CD4-positive, alpha-beta T cell treated with Interleukin-15 for 1 hour (primary cell): ENCODE data around the gene INSIG1.
A peak's percentile ranks its signal among the peaks of the same experiment; 100 is the strongest.

Experiments
- DNase-seq: peaks from one replicate; pipeline ENCODE4 v3.0.0-alpha.2; 2020

The INSIG1 gene

DNA sequence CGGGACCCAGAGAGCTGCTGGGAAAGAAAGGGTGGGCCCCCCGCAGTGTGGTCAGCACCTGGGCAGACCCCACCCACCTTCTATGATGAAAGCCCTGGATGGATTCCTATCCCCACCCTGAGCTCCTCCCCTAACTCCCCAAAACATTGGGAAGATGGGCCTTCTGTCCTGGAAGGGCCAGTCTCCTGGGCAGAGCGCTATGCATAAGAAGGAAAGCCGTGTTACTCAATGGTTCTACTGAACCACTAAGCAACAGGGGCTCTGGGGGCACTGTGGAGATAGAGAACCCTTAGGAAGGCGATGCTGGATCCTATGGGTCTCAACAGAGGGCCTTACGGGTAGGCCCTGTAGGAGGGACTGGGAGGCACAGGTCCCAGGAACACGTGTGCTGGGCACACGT lies 30.7 kb upstream of the INSIG1 start:
- DNase-seq = no peak

DNA sequence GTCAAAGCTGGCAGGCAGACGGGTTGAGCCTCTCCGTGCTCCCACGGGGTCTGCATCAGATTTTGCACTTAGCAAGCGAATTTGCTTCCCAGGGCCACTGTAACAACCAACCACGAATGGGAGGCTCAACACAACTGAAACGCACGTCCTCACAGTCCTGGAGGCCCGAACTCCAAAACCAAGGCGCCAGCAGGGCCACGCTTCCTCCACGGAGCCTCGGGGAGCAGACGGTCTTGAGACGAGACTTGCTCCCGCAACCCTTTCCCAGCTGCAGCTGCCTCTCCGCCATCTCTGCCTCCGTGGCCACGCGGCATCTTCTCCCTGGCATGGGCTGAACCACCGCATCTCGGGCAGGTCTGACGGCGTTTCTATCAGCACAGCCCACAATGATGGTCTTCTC lies 30.2 kb upstream of the INSIG1 start:
- DNase-seq = no peak

DNA sequence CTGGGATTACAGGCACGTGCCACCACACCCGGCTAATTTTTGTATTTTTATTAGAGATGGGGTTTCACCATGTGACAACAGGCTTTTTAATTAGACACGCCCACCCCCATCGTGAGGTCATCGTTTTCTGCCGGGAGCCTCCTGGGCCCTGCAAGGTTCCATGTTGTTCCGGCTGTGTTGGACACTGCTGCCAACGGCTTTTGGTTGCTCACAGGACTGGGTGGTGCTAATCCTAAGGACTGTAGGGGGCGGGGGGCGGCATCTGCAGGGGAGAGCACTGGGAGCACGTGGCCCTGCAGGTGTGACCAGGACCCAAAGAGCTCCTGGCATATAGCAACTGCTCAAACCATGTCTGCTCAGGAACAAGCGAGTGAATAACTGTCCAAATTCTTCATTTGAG lies 29.5 kb upstream of the INSIG1 start:
- no peak for DNase-seq

DNA sequence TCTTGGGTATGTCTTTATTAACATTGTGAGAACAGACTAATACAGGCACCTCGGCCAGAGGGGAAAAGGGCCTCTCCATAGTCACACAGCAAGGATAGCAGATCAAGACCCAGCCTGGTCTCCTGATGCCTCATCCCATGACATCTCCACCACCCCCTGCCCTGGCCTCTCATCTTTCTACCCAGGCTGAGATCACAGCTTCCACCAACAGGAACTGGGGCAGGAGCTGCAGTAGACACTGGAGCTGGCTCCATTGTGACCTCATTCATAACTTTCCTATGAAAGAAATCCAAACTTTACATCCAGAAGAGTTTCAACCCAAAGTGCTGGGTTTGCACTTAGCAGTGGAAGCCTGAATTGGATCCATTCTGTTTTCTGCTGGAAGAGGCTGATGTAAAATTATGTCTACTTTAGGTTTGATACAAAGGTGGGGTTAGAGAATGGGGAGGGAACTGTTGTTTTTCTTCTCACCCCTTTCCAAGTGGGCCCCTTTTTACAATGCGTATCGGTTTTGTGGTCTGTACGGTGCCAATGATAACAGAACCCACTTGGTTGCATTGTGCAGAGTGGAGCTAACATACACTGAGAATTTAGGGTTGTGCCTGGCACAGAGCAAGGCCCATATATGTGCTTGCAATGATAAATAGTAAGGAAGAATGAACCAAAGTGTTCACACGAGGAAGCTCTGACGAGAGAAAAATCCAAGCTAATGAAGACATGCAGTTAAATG lies 28.6 kb upstream of the INSIG1 start:
- DNase-seq = no peak

DNA sequence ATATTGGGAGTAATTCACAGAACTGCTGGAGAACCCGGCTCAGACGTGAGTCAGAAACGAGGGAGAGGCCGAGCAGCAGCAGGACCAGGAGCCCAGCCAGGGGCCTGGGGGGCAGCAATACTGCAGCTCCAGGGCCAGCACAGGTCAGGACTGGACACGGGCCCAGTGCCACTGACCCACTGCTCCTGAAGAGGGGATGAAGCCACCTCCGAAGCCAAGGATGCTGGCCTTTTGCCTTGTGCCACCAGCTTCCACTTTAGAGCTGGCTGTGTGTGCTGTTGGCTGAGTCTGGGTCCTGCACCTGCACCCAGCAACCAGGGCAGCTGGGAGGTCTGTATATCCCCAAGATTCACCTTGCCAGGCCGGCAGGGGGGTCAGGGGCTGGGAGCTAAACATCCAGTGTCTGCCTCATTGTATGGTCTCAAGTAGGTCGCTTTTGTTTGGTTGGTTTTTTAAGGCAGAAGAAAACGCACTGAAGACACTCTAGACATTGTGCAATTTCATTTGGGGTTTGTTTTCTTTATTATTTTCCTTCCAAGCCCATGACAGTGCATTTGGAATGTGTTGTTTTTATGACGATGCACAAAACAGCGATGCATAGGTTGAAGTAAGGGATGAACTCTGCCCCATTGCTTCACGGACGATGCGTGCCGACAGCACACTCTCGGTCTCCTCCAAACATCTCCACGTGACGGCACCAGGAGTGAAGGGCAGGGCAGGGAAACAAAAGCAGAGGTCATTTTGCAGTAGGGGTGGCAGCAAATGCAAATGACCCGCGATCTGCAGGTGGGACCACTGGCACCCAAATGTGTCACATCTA lies 27.7 kb upstream of the INSIG1 start:
- no peak for DNase-seq

DNA sequence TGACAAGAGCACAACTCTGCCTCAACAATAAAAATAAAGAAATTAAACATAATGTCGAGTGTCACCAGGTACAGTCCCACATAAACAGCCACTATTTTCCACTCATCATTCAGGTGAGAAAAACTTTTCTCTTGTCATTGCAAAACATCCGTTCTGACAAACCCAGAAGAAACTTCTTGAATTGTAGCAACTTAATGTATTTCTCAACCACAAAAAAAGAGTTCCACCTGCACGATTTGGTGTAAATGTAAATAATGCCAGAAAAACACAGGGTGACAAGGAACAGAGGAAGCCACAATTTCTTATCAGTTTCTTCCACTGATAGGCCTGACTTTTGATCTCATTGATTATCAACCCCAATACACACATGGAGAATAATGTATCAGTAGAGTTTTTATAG lies 26.8 kb upstream of the INSIG1 start:
- DNase-seq = no peak

DNA sequence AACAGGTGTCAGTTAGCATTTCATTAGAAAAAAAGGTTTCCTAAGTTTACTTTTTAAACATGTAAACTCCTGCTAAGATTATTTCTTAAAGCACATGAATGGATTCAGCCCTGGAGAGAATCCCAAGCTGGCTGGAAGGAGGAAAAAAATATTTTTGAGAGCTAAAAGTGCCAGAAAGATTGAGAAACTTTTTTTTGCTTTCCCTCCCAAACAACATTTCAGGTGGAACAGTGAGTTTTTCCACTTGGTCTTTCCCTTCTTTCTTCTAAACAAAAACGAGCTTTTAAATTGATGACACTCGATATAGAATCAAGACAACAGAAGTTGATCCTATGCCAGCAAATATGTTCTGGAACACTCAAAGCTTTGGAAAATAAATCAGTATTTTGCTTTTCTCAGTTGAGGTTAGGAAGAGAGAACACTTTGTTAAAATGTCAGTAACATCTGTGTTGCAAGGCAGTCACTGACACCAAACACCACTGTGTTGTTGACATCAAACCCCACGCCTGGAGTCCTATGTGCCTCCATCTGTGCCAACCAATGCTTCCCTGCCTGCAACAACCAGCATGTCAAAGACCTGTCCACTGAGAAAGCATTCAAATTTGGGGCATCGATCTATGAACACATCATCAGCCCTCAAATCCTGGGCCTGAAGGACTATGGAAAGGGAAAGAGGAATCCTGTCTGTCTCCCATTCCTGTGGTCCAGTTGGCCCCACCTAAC lies 22.9 kb upstream of the INSIG1 start:
- no peak for DNase-seq

DNA sequence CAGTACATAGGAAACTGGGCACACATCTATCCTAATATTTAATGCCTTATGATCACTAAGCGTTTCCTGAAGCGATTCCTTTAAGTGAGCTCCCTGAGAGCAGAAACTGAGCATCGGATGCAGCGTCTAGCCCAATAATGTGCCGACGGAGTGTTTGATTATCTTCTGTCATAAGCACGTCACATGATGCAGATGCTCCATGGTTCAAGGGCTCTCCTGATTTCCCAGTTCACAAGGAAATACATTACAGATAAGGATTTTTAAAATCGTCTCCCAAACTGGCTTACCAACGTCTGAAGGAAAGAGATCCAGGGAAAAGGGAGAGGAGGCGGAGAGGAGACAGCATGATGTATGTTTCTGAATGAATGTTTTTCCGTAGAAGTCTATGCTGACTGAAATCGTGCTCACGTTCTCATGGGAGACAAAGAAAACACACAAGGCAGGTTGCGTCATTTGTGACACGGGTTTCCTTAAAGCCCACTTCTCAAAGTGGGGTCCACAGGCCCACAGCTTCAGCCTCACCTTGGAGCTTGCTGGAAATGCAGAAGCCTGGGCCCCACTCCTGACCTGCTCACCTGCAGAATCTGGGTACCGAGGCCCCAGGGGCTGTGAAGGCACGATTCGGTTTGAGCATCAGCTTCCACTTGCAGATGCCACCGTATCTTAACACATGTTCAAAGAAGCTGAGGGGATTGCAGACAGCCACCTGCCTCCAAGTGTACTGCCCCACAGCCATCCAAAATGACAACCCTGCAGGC lies 21.5 kb upstream of the INSIG1 start:
- DNase-seq = no peak

DNA sequence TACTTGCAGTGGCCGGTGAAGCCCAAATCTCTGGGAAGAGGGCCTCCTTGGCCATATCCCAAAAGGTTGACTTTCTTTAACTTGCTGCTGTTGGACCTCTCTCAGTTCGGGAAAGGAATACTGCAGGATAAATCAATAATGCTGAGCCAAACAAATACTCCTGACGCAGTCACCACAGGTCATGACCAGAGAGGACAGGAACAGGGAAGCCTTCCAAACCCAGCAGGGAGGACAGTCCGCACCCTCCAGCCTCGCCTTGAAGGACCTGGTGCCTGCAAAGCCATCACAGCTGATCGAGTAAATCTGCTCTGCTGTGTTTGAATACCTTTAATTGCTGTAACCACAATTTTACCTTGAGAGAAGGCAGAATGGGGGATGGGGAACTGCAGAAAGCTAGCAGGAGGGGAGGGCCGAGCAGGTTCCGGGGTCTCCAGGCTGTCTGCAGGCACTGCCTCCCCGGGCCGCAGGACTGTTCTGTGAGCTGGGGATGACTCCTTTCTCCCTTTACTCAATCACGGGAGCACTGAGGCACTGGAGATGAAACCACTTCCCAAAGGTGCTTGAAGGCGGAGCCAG lies 20.8 kb upstream of the INSIG1 start:
- DNase-seq = no peak

DNA sequence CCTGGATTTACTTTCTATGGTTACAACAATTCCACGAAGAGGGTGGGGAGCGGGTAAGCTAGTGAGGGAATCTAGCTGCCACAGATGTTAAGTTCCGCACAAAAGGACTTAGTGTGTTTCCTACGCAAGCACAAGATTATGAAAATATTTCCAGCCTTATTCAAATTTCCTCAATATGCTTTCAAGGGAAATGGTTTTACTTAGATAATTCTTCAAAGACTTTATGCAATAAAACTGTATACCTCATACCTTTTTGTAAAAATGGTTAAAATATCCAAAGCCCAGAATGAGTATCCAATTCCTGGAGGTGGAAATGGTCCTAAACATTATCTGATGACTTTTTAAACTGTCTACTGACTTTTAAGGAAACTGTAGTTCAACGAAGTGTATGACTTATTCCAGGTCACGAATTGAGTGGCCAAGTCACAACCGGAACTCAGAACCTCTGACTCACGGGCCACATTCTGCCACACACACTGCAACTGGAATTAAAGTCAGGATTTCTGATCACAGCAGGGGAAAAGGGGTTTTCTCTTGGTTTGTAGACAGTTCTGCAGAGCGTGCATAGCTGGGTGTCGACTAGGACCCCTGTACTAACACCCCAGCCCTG lies 20.2 kb upstream of the INSIG1 start:
- DNase-seq = no peak

DNA sequence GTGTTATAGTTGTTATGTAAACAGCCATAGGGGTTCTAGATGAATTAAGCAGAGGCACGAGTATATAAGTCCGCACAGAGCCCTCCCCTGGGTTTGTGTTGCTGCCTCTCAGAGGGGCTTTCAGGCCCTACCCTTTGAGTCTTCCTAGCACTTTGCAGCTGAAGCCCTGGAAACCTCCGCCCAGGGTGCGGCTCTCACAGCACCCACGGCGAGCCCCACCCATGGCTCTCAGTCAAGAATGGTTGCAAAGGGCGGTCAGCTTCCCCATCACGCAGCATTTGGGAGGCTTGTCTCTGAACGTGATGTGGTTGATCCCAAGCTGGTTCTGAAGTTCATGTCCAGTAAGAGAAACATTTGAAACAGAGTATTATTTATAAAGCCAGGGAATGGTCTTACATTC lies 18.8 kb upstream of the INSIG1 start:
- DNase-seq = no peak

DNA sequence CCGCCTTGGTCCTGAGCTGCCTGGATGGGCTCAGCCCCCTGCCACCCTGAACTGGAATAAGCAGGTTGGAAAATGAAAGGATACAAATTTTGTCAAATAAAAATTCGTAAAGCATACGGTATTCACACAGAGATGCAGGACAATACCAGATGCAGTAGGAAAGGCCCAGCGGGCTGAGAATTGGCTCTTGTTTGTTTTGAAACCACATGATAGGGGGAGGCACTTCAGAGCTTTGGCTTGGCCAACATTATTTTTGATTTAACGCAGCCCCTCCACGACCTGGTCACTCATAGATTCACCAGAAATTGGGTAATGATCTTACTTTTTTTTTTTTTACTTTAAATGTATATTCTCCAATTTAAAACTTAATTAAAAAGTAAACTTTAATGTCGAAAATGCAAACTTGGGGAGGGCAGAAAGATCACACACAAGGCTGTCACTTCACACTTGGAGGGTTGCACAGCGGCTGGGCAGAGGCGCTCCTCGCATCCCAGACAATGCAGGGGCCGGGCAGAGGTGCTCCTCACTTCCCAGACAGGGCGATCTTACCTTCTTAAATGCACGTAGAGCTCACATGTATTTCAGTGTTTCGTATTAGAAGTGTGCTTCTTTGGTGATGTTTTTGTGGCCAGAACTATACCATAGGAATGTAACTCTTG lies 17.8 kb upstream of the INSIG1 start:
- DNase-seq = no peak

DNA sequence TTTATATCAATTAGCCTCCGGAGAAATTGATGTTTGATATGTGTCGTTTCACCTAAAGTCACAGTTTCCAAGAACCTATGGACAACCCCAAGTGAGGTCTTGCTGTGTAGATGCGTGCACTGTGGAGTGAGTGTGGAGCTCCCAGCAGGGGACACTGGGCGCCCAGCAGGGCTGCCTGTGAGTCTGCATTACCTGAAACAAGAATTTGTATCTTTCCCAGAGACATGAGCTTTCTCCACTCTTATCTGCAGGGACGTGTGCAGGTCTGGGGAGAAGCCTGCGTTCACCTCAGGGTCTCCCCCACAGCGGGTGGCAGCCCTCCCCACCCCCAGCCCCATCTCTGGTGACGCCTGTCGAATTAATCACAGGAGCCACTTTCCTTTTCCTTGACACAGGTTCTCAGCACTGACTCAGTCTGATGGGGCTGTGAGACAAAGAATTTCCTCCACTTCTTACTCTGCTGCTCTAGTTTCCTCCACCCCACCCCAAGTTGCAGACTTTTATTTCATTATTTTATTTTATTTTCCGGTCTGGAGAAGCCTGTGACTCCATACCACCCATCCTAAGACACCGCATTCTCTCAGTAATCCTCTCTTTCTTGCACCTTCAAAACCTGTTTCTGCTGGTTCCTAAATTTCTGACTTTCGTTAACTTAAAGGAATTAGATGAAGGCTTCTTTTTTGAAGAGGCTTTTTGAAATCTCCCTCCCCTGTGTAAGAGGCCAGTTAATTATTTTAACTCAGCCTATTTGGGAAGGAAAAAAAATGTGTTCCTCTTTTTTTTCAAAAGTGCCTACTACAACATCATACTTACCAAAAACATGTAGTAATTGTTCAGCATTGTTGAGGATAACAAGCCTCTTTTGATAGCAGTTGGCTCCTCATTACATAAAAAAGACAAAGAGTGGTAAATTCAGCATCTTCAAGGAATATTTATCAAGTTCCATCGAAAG lies 17.0 kb upstream of the INSIG1 start:
- DNase-seq = no peak

DNA sequence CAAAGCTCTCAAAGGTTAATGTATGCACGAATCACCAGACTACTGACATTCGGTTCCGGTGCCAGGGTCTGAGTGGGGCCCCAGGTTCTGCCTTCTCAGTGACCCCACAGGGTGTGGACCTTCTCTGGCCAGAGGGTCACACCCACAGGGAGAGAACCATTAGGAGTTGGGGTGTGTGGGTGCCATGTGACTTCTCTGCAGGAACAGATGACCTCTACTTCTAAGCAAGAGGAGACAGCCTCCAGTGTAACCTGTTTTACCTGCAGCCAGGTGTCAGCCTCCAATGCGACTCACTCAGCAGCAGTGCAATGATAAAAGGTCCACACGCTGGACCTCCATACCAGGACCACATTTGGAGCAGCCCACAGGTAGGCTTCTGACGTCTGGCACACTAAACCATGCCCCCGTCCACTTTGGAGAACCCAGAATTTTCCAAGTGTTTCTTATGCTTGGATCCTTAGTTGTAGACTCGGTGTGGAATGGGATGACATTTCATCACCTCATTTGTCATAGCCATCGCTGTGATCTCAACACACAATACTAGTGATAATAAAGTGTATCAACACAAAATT lies 16.2 kb upstream of the INSIG1 start:
- DNase-seq = peak; percentile 34

DNA sequence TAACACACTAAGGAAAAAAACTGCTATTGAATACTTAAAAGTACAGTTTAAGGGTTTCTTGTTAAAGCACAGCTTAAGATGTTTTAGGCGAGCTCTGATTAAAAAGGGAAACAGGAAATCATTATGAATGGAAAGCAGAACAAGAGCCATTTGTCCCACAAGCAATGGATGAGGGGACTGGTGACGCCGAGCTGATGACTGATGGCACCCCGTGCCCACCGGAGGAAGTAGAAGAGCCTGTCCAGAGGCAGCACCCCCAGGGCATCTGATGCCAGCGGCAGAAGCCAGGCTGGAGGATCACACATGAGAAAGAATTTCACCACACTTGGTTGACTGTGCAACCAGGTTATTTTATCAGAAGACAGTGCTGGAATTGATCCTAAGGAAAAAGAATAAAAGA lies 15.0 kb upstream of the INSIG1 start:
- DNase-seq = peak; percentile 66

DNA sequence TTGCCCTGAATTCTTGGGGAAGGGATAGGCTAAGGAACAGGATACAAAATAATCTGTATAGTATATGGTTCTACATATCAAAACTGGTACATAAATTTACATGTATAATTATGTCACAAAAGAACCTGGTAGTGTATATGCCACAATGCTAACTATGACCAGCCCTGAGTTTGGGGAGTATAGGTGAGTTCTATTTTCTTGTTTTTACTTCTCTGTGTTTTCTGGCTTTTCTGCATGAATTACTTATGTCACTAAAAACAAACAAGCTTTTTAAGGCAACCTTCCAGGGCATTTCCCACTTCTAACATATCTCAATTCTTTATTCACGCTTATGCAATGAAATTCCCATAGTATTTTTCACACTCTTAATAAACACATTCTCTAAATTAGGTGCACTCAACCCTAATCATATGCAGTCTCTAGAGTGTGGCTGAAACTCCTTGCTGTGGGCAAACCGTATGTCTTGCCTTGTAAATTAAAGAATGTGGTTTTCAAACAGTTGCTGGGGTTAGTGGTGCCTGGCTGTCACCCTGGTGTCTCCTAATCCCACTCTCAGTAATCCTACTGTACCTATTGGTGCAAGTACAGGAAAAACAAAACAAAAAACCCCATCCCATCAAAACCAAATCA lies 14.0 kb upstream of the INSIG1 start:
- no peak for DNase-seq

DNA sequence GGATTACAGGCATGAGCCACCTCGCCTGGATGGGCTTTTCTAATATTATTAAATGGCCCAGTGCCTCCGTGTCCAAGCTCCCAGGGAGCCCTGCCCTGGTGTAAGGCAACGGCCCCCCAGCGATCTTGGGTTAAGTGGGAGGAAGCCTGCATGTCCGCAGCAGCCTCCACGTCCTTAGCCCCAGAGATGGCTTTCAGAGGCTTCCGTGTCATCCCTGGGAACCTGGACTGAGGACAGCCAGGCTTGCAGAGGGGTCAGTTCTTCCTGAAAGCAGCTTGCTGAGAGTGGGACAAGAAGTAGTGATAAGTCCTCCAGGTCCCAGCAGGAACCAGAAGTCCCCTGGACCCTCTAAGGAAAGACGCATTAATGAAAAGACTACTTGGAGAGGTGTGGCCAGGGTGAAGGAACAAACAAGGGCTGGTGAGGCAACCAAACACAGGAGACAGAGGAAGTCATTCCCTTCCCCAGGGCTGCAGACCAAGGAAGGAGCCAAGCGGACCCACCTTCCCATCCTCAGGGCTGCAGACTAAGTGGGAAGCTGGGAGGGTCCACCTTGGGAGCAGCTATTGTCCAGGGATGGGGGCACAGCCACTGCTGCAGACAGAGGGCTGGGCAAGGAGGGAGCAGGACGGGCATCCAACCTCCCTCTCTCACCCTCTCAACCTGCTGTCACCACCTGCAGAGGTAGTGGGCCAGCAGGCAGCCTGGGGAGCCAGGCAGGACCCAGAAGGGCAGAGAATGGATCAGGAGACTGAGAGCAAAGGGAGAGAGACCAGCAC lies 13.0 kb upstream of the INSIG1 start:
- no peak for DNase-seq

DNA sequence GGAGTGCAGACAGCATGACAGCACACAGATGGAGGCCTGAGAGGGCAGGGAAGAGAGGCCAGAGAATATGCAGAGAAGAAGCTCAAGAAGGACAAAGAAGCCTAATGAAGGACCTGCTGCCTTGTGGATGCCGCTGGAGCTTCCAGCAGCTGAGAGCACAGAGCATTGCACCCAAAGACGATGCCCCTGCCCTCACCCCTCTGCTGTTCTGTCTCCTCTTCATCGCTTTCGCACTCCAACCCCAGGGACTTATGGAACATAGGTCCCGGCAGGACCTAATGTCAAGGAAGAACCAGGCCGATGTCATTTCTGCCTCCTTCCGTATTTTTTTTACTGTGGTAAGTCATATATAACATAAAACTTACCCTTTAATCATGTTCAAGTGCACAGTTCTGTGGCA lies 12.3 kb upstream of the INSIG1 start:
- DNase-seq = no peak

DNA sequence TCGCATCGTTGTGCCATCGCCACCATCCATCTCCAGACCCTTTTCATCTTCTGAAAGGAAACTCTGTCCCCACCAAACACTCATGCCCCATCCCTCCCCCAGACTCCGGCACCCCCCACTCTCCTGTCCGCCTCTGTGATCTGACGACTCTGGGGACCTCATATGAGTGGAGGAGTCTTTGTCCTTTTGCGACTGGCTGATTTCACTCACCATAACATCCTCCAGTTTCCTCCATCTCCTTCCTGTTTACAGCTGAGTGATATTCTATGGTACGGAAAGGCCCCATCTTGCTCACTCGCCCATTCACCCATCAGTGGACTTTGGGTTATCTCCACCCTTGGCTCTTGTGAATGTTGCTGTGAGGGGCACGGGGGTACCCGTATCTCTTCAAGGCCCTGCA lies 11.8 kb upstream of the INSIG1 start:
- DNase-seq = no peak
